Liver (tissue), 9 donors: ENCODE data around the gene ANO5. TPM values are rescaled to one million over a fixed set of nuclear protein-coding genes. Genes with fewer than 3 reads are reported as not detected.

Experiments used
- DNase-seq: peaks from one replicate; pipeline ENCODE4 v3.0.0-alpha.2; 2017; ENCODE audit warnings: low spot score
- H3K27ac ChIP-seq, 2 donors: one replicate each; pipeline ENCODE4 v1.7.0; 2013; ENCODE audit warnings: inconsistent platforms in 2 of 2, low read length in 2 of 2, control low read depth in 1 of 2, low read depth in 1 of 2, mild to moderate bottlenecking in 1 of 2
- H3K27me3 ChIP-seq, 4 donors: one replicate each; pipeline versions ENCODE4 v1.6.1 to v1.7.0; 2013; ENCODE audit warnings: low read length in 3 of 4, inconsistent platforms in 1 of 4, mild to moderate bottlenecking in 1 of 4, moderate library complexity in 1 of 4; ENCODE audit not compliant: control insufficient read depth in 4 of 4, insufficient read depth in 4 of 4
- H3K36me3 ChIP-seq, 4 donors: one replicate each; pipeline versions ENCODE4 v1.6.1 to v1.7.0; 2013; ENCODE audit warnings: low read length in 3 of 4, mild to moderate bottlenecking in 3 of 4, low read depth in 1 of 4, moderate library complexity in 1 of 4; ENCODE audit not compliant: control insufficient read depth in 4 of 4, insufficient read depth in 3 of 4
- H3K4me1 ChIP-seq, 4 donors: one replicate each; pipeline versions ENCODE4 v1.6.1 to v1.7.0; 2013; ENCODE audit warnings: low read length in 3 of 4, mild to moderate bottlenecking in 3 of 4, moderate library complexity in 1 of 4; ENCODE audit not compliant: control insufficient read depth in 4 of 4, insufficient read depth in 4 of 4
- H3K4me3 ChIP-seq, 3 donors: one replicate each; pipeline versions ENCODE4 v1.6.1 to v1.7.0; 2013; ENCODE audit warnings: low read length in 3 of 3, control low read depth in 1 of 3, low read depth in 1 of 3, mild to moderate bottlenecking in 1 of 3
- H3K9ac ChIP-seq, 2 donors: one replicate each; pipeline ENCODE4 v1.7.0; 2013; ENCODE audit warnings: low read length in 2 of 2, mild to moderate bottlenecking in 2 of 2, moderate library complexity in 2 of 2, control low read depth in 1 of 2, low read depth in 1 of 2
- H3K9me3 ChIP-seq, 4 donors: one replicate each; pipeline versions ENCODE4 v1.6.1 to v1.7.0; 2013; ENCODE audit warnings: low read length in 3 of 4; ENCODE audit not compliant: control insufficient read depth in 4 of 4
- ATF3 ChIP-seq: IDR thresholded peaks from 2 replicates; pipeline ENCODE4 v1.6.1; 2016; ENCODE audit warnings: antibody characterized with exemption
- CTCF ChIP-seq: fragments of 150-350 bp; IDR thresholded peaks from 2 replicates; pipeline ENCODE4 v1.5.1; 2017; ENCODE audit warnings: improper control_type of control experiment, low read depth, low read length; ENCODE audit not compliant: missing input control
- EGR1 ChIP-seq, 2 donors: IDR thresholded peaks; 2 replicates each; pipeline ENCODE4 v1.6.1; 2016 to 2018; ENCODE audit warnings: antibody characterized with exemption in 2 of 2, low read depth in 2 of 2
- FOXA1 ChIP-seq: IDR thresholded peaks from 2 replicates; pipeline ENCODE4 v1.6.1; 2016; ENCODE audit warnings: antibody characterized with exemption
- GABPA ChIP-seq, 2 donors: IDR thresholded peaks in 1 of 2; conservative IDR thresholded peaks in 1 of 2; 2 replicates each; pipeline ENCODE4 v1.6.1; 2016; ENCODE audit warnings: antibody characterized with exemption in 2 of 2, mild to moderate bottlenecking in 1 of 2, moderate library complexity in 1 of 2
- HNF4A ChIP-seq, 2 donors: conservative IDR thresholded peaks; 2 replicates each; pipeline ENCODE4 v1.6.1; 2016; ENCODE audit warnings: antibody characterized with exemption in 2 of 2, mild to moderate bottlenecking in 2 of 2
- HNF4G ChIP-seq: IDR thresholded peaks from 2 replicates; pipeline ENCODE4 v1.6.1; 2016; ENCODE audit warnings: antibody characterized with exemption
- JUND ChIP-seq, 2 donors: IDR thresholded peaks; 2 replicates each; pipeline ENCODE4 v1.6.1; 2016; ENCODE audit warnings: antibody characterized with exemption in 2 of 2
- MAX ChIP-seq: IDR thresholded peaks from 2 replicates; pipeline ENCODE4 v1.6.1; 2016; ENCODE audit warnings: antibody characterized with exemption
- RAD21 ChIP-seq, 2 donors: IDR thresholded peaks; 2 replicates each; pipeline ENCODE4 v1.6.1; 2016; ENCODE audit warnings: antibody characterized with exemption in 2 of 2, mild to moderate bottlenecking in 2 of 2
- REST ChIP-seq: IDR thresholded peaks from 2 replicates; pipeline ENCODE4 v1.6.1; 2016; ENCODE audit warnings: antibody characterized with exemption, mild to moderate bottlenecking
- RXRA ChIP-seq, 2 donors: IDR thresholded peaks; 2 replicates each; pipeline ENCODE4 v1.6.1; 2017 to 2018; ENCODE audit warnings: antibody characterized with exemption in 2 of 2, mild to moderate bottlenecking in 1 of 2
- TAF1 ChIP-seq: conservative IDR thresholded peaks from 2 replicates; pipeline ENCODE4 v1.6.1; 2016; ENCODE audit warnings: antibody characterized with exemption, mild to moderate bottlenecking
- YY1 ChIP-seq: IDR thresholded peaks from 2 replicates; pipeline ENCODE4 v1.6.1; 2016; ENCODE audit warnings: antibody characterized with exemption, mild to moderate bottlenecking
- WGBS: extraction: QIAGEN DNeasy Blood & Tissue Kit; methylation state at CpG from one replicate; pipeline ENCODE4 v1.1.7; 2013; 5-methylcytosine and 5-hydroxymethylcytosine counted together
- polyA plus RNA-seq, 2 donors: library from polyadenylated mRNA; stranded (reverse) in 1 of 2; unstranded in 1 of 2; fragments of 200-250 nt in 1 of 2; fragments of >200 nt in 1 of 2; fragmentation: Nextera tagmentation in 1 of 2; extraction: Ambion mirVana in 1 of 2; gene quantifications; one replicate each; pipeline versions ENCODE4 v1.2.1 to v1.2.3, GENCODE V29; 2013 to 2015
- total RNA-seq, 2 donors: library from RNA; depleted of rRNA; stranded (reverse); fragments of >200 nt; gene quantifications; one replicate each; pipeline ENCODE4 v1.2.3, GENCODE V29; 2014
- donor health status: healthy.
- donor health status: healthy.
- donor health status: healthy.
- donor health status: healthy.
- donor health status: healthy.

Gene ANO5
- total and polyA plus RNA-seq, 4 donors, result 1.0 to 4.5 (median 1.2) TPM

- DNase-seq, result no peak
Observed at GRCh38 chr11:22244986-22245592, 52.2 kb downstream of the ANO5 start.

GRCh38 chr11:22246992-22247391 lies 54.1 kb downstream of the ANO5 start:
- Histone ChIP-seq H3K4me1 (peaks cover 0 to 2% (median 0%) of the 10 kb centered on the region in 4 donors), H3K9ac (no peak overlapping the region), H3K27ac (no peak overlapping the region), H3K36me3 (peaks cover 0 to 2% (median 0%) of the 10 kb centered on the region in 4 donors), H3K4me3 (no peak overlapping the region), H3K27me3 (no peaks in the 10 kb centered on the region), H3K9me3 (no peaks in the 10 kb centered on the region)
- 92% methylated on average over 1 of the region's 1 CpG for WGBS
- DNase-seq, result no peak
- TF ChIP-seq HNF4A (conservative IDR thresholded peaks at IDR 0.05), result no peak
- no peak for TF ChIP-seq EGR1 (IDR thresholded peaks at IDR 0.05; ENCODE audit: low read depth in 2 of 2)
- no peak for TF ChIP-seq MAX
- no peak for TF ChIP-seq CTCF

More at GRCh38 chr11:22244986-22245592, 52.2 kb downstream of the ANO5 start:
- H3K27me3 ChIP-seq, result no peaks in the 10 kb centered on the region
- 8% methylated on average over 4 of the region's 4 CpGs for WGBS
- TF ChIP-seq JUND (IDR thresholded peaks at IDR 0.05) (no peak), RXRA (IDR thresholded peaks at IDR 0.05) (no peak), HNF4A (conservative IDR thresholded peaks at IDR 0.05) (no peak), RAD21 (IDR thresholded peaks at IDR 0.05) (peak; percentile 72 to 79), CTCF (peak; percentile 60), FOXA1 (no peak)
- H3K4me1 ChIP-seq, result peaks cover 0 to 2% (median 0%) of the 10 kb centered on the region in 4 donors
- no peaks in the 10 kb centered on the region for H3K9me3 ChIP-seq
- H3K27ac ChIP-seq, result no peak overlapping the region
- H3K36me3 ChIP-seq, result no peaks in the 10 kb centered on the region
- H3K9ac ChIP-seq, result no peak overlapping the region
- no peak overlapping the region for H3K4me3 ChIP-seq

- no peak overlapping the region for H3K4me3 ChIP-seq
- 88% methylated on average over 1 of the region's 1 CpG for WGBS
- no peak for DNase-seq
- TF ChIP-seq FOXA1, result no peak
- TF ChIP-seq TAF1, result no peak
- no peak for TF ChIP-seq ATF3
- no peak for TF ChIP-seq EGR1 (IDR thresholded peaks at IDR 0.05; ENCODE audit: low read depth in 2 of 2)
- TF ChIP-seq MAX, result no peak
- no peak for TF ChIP-seq HNF4G
- no peak for TF ChIP-seq YY1
- no peak for TF ChIP-seq CTCF
- no peak for TF ChIP-seq GABPA (IDR thresholded peaks at IDR 0.05 in 1 of 2, conservative IDR thresholded peaks at IDR 0.05 in 1 of 2)
- TF ChIP-seq HNF4A (conservative IDR thresholded peaks at IDR 0.05), result no peak
- TF ChIP-seq REST, result no peak
Observed at GRCh38 chr11:22249871-22250270, 57.0 kb downstream of the ANO5 start.

More at GRCh38 chr11:22249871-22250270, 57.0 kb downstream of the ANO5 start:
- Histone ChIP-seq H3K4me1 (peaks cover 0 to 2% (median 0%) of the 10 kb centered on the region in 4 donors), H3K27me3 (no peaks in the 10 kb centered on the region), H3K9ac (no peak overlapping the region), H3K9me3 (no peaks in the 10 kb centered on the region), H3K36me3 (peaks cover 0 to 2% (median 0%) of the 10 kb centered on the region in 4 donors), H3K27ac (no peak overlapping the region)
